ENCODE results near the gene MAMDC4. TPM values are rescaled to one million over a fixed set of nuclear protein-coding genes. Genes with fewer than 3 reads are reported as not detected.
A peak's percentile ranks its signal among the peaks of the same experiment; 100 is the strongest.

MAMDC4 gene
- total and polyA plus RNA-seq, 8 donors = 1.1 to 317 (median 4.5) TPM

GRCh38 chr9:136896027-136896426, 43.9 kb downstream of the MAMDC4 start:
- H3K9me3 ChIP-seq = no peaks in the 10 kb centered on the region
- H3K4me1 ChIP-seq = peaks cover 4 to 26% (median 14%) of the 10 kb centered on the region in 4 donors
- no peak for DNase-seq
- no peak for TF ChIP-seq CTCF (IDR thresholded peaks at IDR 0.05)
- TF ChIP-seq POLR2A (IDR thresholded peaks at IDR 0.05) = no peak
- no peak for TF ChIP-seq POLR2AphosphoS5 (IDR thresholded peaks at IDR 0.05)
- TF ChIP-seq EP300 (IDR thresholded peaks at IDR 0.05) = no peak
- no peak overlapping the region for H3K4me3 ChIP-seq
- H3K27ac ChIP-seq = no peak overlapping the region
- intact Hi-C loops (cut with DNase I; ENCODE audit: low total_unique reads) = no loop called here
- WGBS, 5 donors = 81 to 91% (median 86%) methylated on average over 10 to 11 of the region's 11 CpGs
- H3K36me3 ChIP-seq = peaks cover 3 to 68% (median 50%) of the 10 kb centered on the region in 4 donors
- H3K27me3 ChIP-seq = no peaks in the 10 kb centered on the region

- Histone ChIP-seq H3K27ac (peak overlapping the region in 2 of 5 donors; percentile 29 to 89), H3K4me3 (no peak overlapping the region), H3K27me3 (no peaks in the 10 kb centered on the region), H3K36me3 (peaks cover 3 to 53% (median 37%) of the 10 kb centered on the region in 4 donors), H3K9me3 (no peaks in the 10 kb centered on the region), H3K4me1 (peaks cover 30 to 51% (median 38%) of the 10 kb centered on the region in 4 donors)
- TF ChIP-seq CTCF (IDR thresholded peaks at IDR 0.05) (no peak), POLR2AphosphoS5 (IDR thresholded peaks at IDR 0.05) (no peak), POLR2A (IDR thresholded peaks at IDR 0.05) (no peak), EP300 (IDR thresholded peaks at IDR 0.05) (no peak)
- intact Hi-C loops (cut with DNase I; ENCODE audit: low total_unique reads) = no loop called here
- no peak for DNase-seq
- 93 to 95% (median 95%) methylated on average over 14 to 21 of the region's 21 CpGs for WGBS, 5 donors
Observed at GRCh38 chr9:136898483-136899100, 46.4 kb downstream of the MAMDC4 start.

GRCh38 chr9:136899196-136899595, 47.0 kb downstream of the MAMDC4 start:
- H3K4me1 ChIP-seq = peaks cover 34 to 57% (median 40%) of the 10 kb centered on the region in 4 donors
- DNase-seq = peak; percentile 36 to 45

GRCh38 chr9:136900556-136900955, 48.4 kb downstream of the MAMDC4 start:
- peaks cover 34 to 61% (median 38%) of the 10 kb centered on the region in 4 donors for H3K4me1 ChIP-seq
- intact Hi-C loops (cut with DNase I; ENCODE audit: low total_unique reads) = no loop called here
- no peak overlapping the region for H3K4me3 ChIP-seq
- H3K27ac ChIP-seq = peak overlapping the region; percentile 25 to 92 (median 84)
- no peak for DNase-seq
- no peaks in the 10 kb centered on the region for H3K9me3 ChIP-seq
- peaks cover 3 to 44% (median 29%) of the 10 kb centered on the region in 4 donors for H3K36me3 ChIP-seq
- no peak for TF ChIP-seq POLR2AphosphoS5 (IDR thresholded peaks at IDR 0.05)
- TF ChIP-seq POLR2A (IDR thresholded peaks at IDR 0.05) = no peak
- TF ChIP-seq CTCF (IDR thresholded peaks at IDR 0.05) = no peak
- TF ChIP-seq EP300 (IDR thresholded peaks at IDR 0.05) = no peak
- H3K27me3 ChIP-seq = no peaks in the 10 kb centered on the region
- WGBS, 5 donors = 86 to 92% (median 87%) methylated on average over 8 to 10 of the region's 10 CpGs

More at GRCh38 chr9:136899196-136899595, 47.0 kb downstream of the MAMDC4 start:
- no peak for TF ChIP-seq CTCF (IDR thresholded peaks at IDR 0.05)
- TF ChIP-seq EP300 (IDR thresholded peaks at IDR 0.05) = no peak
- peak in 1 of 3 donors; percentile 10 for TF ChIP-seq POLR2AphosphoS5 (IDR thresholded peaks at IDR 0.05)
- no peak for TF ChIP-seq POLR2A (IDR thresholded peaks at IDR 0.05)
- WGBS, 5 donors = 33 to 60% (median 52%) methylated on average over 9 of the region's 9 CpGs
- Histone ChIP-seq H3K4me3 (no peak overlapping the region), H3K27ac (peak overlapping the region in 2 of 5 donors; percentile 11 to 89), H3K36me3 (peaks cover 3 to 52% (median 36%) of the 10 kb centered on the region in 4 donors), H3K9me3 (no peaks in the 10 kb centered on the region), H3K27me3 (no peaks in the 10 kb centered on the region)
- intact Hi-C loops (cut with DNase I; ENCODE audit: low total_unique reads) = no loop called here
